GM12865 (cell line): ENCODE results near the gene KCNJ5.

Source experiments
- DNase-seq: peaks from one replicate; pipeline ENCODE4 v3.0.0; 2010; ENCODE audit warnings: low read depth
- H3K4me3 ChIP-seq: 2 replicates; pipeline ENCODE4 v1.5.1; 2011; ENCODE audit warnings: mild to moderate bottlenecking, low read depth, low read length, control low read depth
- CTCF ChIP-seq: IDR thresholded peaks from 2 replicates; pipeline ENCODE4 v1.5.1; 2011; ENCODE audit warnings: low read length, control low read depth, low read depth, inconsistent platforms; ENCODE audit not compliant: insufficient read depth; ENCODE audit errors: missing control alignments

The KCNJ5 gene

GRCh38 chr11:128941110-128941509, 50.0 kb downstream of the KCNJ5 start:
- DNase-seq = no peak
- TF ChIP-seq CTCF = no peak

DNA sequence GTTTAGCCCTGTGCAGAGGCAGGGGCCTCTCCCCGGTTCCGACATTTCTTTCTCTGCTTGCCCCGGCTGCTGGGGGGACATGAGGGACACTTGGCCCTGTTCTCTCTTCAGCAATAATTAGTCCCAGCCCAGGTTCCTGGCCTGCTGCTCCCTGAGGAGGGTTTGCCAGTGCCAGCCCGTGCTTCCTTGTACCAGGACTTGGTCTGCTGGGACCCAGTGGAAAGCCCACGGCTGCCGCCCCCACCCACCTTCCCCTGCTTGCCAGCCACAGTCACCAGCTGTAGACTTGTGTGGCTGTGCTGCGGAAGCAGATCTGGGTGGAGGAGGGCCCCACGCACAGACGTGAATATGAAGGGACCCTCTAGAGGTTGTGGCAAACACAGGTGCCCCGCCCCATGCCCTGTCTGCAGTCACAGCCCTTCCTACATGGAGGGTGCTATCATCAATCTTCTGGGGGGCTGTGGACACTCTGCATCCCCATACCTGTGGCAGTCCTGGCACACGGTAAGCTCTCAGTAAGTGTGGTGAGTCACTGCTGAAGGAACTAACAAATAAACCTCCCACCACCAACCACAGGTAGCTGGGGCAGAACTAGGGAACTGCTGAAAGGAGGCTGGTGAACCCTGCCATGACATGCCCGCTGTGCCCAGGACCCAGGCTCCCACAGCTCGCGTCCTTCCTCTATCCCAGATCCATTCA, 50.6 kb downstream of the KCNJ5 start:
- H3K4me3 ChIP-seq = no peak overlapping the region
- TF ChIP-seq CTCF = no peak
- DNase-seq = no peak

More at GRCh38 chr11:128941110-128941509, 50.0 kb downstream of the KCNJ5 start:
- H3K4me3 ChIP-seq = no peak overlapping the region

DNA sequence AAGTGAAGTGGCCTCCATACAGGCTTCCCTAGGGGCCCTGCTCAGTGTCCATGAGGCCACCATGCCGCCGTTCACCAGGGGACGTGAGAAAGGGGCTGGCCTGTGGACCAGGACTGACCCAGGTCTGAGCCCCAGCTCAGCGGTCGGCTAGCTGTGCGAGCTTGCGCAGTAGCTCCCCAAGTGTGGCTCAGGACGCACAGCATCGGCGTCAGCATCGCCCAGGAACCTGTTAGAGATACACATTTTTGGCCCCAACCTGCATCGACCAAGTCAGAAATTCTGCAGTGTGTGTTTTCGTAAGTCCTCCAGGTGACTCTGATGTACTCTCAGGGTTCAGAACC, 51.1 kb downstream of the KCNJ5 start:
- no peak overlapping the region for H3K4me3 ChIP-seq
- TF ChIP-seq CTCF = no peak
- DNase-seq = no peak

DNA sequence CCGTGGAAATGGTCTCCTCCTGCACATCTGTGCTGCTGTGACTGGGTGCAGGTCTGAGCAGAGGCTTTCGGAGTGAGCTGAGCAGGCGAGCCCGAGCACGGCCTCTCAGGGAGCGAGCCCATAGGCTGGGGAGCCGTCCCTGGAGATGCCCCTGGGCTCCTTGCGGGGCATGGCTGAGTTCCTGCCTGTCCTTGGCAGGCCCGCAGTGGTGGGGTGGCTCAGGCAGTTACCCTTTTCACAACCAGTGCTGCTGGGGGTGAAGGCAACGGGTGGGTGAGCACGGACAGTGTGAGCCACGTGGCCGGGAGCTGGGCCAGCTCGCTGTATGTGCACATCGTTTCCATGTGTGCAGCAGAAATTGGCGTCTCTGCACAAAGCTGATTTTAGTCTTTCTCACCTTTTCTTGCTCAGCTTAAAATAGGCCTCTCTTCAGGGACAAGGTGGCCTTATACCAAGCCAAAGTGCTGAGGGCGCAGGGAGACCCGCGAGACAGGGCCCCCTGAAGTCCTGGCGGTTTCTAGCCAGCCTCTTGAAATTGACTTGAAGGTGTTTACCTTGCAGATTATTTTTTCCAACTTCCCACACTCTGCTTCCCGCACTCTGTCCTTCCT, 51.8 kb downstream of the KCNJ5 start, which contains the start of gene TP53AIP1:
TSS of gene TP53AIP1 (minus strand) at position 55 of the 611 bp plus-strand sequence. CDS start 5,053 bp downstream, outside the sequence.
- no peak for TF ChIP-seq CTCF
- no peak within 1 kb of the TSS for H3K4me3 ChIP-seq
- no peak for DNase-seq

GRCh38 chr11:128943428-128943976, 52.3 kb downstream of the KCNJ5 start:
- DNase-seq = no peak
- TF ChIP-seq CTCF = no peak
- no peak overlapping the region for H3K4me3 ChIP-seq

DNA sequence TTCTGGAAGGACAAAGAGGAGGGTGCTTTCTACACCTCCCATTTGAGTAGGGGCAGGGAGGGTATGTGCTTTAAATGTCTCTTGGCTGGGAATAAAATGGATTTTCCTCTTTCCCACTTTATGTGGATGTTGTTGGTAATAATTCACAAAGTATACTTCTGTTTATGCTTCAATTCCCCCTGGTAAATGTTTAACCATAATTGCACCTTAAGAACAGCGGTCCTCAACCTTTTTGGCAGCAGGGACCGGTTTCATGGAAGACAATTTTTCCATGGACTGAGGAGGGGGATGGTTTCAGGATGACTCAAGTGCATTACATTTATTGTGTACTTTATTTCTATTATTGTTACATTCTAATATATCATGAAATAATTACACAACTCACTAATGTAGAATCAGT, 55.5 kb downstream of the KCNJ5 start:
- DNase-seq = no peak
- H3K4me3 ChIP-seq = no peak overlapping the region
- TF ChIP-seq CTCF = no peak
